Raji (cell line): ENCODE data around the gene DYRK2.
A peak's percentile ranks its signal among the peaks of the same experiment; 100 is the strongest.

Experiments
- POLR2A ChIP-seq: IDR thresholded peaks from 2 replicates; pipeline ENCODE4 v1.6.1; 2011; ENCODE audit warnings: low read depth, low read length, control low read depth; ENCODE audit not compliant: insufficient read depth

The DYRK2 gene

DNA sequence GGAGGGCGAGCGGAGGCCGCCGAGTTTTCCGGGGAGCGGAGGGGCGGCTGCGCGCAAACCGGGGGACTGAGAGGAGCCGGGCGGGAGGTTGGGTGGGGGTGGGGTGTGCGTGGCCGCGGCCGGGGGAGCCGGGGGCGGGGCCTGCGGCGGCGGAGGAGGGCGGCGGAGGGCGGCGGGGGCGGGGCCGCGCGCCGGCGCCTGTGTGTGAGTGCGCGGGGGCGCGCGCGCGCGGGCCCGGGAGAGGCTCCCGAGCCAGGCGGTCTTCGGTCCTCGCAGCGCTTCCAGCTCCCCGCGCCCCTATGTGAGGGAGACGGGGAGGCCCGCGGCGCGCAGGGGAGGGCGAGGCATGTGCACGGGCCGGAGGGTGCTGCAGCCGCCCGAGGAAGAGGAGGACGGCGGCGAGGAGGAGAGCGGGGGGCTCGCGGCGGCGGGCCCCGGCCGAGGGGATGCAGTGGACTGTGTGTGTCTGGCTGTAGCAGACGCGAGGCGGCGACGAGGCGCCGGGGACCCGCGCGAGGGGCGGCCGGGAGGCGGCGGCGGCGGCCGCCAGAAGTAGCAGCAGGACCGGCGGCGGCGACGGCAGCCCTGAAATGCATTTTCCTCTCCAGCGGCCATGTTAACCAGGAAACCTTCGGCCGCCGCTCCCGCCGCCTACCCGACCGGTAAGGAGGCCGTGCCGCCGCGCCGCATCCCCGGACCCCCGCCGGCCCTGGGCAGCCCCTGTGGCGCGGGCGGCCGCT is at the start of gene DYRK2:
Gene DYRK2, plus strand, starts transcription at position 225 of the 740 bp plus-strand sequence. Its CDS starts 389 bp downstream, at position 614.
- TF ChIP-seq POLR2A: peak; percentile 87

DNA sequence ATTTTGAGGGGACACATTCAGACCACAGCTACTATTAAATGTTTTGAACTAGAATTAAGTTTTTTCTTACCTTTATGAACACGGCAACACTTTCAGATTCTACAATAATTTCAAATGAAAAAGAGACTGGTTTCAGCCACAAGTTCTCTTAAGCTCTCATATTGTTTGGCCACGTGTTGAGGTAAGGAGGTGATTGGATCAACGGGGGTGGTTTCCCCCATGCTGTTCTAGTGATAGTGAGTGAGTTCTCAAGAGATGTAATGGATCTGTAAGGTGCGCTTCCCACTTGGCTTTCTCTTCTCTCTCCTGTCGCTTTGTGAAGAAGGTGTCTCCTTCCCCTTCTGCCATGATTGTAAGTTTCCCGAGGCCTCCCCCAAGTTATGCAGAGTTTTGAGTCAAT is 48.9 kb upstream of the DYRK2 start:
- TF ChIP-seq POLR2A: no peak

DNA sequence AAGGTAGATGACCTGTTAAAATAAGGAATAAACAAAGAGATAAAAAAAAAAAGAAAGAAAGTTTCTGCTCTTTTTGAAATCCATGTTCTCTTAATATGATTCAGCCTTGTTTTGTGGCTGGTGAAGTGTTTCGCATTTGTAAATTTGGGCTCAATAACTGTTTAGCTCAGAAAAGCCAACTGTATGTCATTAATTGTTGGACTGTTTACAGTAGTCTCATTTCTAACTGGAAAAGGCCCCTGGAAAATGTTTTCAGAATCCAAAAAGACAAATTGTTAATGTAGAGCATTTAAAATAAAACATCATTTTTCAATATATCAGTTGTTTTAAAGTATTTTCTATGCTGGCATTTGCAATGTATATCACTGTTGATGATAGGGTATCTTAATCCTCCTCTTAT is 47.4 kb upstream of the DYRK2 start:
- no peak for TF ChIP-seq POLR2A

DNA sequence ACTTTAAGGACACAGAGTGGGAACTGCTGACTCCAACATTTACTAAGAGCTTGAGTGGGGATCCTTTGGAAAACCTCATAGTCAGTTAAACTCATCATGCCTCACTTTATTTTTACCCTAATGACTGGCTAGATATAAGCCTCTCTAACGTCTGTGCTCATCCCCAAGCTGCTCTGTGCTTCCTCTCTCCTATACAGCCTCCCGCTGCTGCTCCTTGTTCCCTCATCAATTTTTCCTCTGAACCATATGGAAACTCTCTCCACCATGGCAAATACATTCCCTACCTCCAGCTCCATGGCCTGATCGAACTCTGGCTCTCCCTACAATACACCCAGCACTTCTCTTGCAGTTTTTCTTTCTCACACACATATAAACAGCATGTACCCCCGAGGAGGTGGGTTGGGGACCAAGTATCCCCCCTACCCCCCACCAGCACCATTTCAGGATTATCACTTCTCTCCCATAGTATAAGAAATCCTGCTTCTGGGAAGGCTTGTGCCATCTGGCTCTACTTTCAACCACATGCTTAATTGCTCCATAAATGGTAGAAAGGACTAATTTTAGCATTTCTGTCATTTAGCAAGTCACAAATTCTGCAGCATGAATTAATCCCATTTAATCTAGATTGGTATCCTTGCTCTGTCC is 39.2 kb upstream of the DYRK2 start:
- no peak for TF ChIP-seq POLR2A

DNA sequence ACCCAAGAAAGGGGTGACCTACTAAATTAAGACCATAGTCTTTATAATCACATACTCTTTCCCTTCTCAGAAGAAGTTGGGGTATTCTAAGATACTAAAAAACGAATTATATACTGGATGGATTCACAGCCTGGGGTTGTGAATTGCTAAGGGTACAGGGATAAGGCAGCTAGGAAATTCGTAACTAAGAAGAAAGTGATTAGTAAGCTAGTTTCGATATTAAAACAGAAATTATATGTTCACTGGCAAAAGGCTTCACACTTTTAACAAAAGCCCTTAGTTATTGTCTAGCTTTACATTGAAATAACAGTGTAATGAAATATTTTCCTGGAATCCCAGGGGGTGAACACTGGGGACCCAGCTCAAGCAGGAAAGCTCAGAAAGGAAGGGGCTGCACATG is 35.5 kb upstream of the DYRK2 start:
- TF ChIP-seq POLR2A: no peak

DNA sequence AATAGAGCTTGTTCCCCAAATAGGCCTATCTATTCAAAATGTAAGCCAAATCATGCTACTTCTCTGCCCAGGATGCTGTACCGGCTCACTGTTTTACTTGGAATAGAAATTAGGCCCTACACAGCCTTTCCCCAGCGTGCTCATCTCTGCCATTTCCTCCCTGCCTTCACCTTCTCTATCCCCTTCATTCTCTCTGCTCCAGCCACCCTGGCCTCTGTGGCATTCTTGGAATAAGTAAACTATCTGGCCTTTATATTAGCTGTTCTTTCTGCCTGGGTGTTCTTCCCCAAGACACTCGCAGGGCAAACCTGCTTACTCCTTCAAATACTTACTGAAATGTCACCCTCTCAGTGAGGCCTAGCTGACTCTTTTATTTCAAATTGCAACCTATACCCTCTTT is 30.9 kb upstream of the DYRK2 start:
- TF ChIP-seq POLR2A: no peak

DNA sequence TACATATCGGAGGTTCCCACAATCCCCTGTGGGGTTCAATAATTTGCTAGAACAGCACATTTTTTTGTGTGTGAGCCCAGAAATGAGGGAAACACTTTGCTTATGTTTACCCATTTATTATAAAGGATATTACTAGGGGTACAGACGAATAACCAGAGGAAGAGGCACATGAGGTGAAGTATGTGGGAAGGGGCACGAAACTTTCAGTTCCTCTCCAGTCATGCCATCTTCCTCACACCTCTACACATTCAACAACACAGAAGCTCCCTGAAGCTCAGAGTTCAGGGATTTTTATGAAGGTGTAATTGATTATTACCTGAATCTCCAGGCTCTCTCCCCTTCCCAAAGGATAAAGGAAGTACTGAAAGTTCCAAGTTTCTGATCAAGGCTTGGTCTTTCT is 30.2 kb upstream of the DYRK2 start:
- TF ChIP-seq POLR2A: no peak

DNA sequence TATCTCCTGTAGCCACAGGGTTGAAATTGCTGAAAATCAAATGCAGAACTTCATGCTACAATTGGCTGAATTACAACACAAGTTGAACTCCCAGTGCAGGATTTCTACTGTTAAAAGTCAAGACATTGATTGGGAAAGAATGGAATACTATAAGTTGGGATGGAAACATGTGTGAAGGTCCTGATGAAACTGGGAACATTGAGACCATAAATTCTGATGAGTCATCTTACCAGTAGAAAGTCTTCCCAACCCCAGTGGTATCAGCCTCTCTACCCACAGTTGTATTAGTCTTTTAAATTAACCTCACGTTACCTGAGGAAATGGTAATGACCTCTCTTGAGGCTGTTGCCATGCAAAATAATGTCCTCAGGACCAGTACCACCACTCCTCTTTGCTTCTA is 27.4 kb upstream of the DYRK2 start:
- TF ChIP-seq POLR2A: no peak

DNA sequence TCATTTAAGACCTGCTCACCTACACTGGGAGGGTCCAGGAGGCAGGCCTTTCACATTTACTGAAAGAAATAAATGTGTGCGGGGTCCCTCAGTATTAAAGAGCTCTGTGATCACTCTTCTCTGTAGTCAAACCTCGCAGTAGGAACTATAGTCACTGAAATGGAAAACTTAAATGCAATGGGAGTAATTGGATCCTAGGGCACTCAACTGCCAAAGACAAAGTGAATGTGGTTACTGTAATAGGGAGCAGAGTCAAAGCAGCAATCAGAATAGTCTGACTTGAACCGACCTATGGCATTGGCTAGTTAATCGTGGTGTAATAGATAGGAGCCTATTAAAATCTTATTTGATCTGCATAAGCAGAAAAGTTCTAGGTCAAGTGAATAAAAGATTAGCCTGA is 26.6 kb upstream of the DYRK2 start:
- no peak for TF ChIP-seq POLR2A

DNA sequence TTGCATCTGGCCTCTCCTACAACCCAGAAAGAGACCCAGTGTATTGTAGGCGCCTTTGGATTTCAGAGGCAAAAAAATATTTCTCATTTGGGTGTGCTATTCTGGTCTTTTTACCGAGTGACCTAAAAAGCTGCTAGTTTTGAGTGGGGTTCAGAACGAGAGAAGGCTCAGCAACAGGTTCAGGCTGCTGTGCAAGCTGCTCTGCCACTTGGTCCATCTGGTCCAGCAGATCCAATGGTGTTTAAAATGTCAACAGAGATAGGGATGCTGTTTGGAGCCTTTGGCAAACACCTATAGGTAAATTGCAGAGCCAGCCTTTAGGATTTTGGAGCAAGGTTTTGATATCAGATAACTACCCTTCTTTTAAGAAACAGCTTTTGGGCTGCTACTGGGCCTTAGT is 25.3 kb upstream of the DYRK2 start:
- TF ChIP-seq POLR2A: no peak

DNA sequence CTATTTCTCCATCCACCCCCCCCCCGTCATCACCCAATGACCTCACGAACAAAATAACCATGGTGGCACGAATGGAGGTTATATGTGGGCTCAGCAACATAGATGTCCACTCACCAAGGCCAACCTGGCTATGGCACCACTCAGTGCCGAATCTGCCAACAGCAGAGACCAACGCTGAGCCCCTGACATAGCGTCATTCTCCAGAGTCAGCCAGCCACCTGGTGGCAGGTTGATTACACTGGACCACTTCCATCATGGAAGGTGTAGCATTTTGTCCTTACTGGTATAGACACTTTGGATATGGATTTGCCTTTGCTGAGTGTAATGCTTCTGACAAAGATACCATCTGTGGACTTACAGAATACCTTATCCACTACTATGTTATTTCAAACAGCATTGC is 24.2 kb upstream of the DYRK2 start:
- TF ChIP-seq POLR2A: no peak

DNA sequence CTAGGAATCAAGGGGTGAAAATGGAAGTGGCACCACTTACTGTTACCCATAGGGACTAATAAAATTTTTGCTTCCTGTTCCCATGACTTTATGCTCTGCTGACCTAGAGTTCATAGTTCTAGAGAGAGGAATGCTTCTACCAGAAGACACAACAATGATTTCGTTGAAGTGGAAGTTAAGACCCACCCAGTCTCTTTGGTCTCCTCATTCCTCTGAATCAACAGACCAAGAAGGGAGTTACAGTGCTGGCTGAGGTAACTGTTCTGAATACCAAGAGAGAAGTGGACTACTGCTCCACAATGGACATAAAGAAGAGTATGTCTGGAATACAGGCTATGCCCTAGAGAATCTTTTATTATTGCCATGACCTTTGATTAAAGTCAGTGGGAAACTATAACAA is 23.5 kb upstream of the DYRK2 start:
- TF ChIP-seq POLR2A: no peak

DNA sequence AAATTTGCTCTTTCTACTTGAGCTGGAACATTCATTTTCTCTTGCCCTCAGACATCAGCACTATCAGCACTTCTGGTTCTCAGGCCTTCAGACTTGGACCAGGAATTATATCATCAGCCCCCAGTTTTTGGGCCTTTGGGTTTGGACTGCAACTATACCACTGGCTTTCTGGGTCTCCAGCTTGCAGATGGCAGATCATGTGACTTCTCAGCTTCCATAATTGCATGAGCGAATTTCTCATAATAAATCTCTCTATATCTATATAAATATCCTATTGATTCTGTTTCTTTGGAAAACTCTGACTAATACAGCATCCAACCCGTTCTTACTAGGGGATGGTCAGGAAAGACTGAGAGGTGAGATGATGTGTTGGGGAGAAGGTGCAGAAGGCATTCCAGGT is 22.4 kb upstream of the DYRK2 start:
- TF ChIP-seq POLR2A: no peak

DNA sequence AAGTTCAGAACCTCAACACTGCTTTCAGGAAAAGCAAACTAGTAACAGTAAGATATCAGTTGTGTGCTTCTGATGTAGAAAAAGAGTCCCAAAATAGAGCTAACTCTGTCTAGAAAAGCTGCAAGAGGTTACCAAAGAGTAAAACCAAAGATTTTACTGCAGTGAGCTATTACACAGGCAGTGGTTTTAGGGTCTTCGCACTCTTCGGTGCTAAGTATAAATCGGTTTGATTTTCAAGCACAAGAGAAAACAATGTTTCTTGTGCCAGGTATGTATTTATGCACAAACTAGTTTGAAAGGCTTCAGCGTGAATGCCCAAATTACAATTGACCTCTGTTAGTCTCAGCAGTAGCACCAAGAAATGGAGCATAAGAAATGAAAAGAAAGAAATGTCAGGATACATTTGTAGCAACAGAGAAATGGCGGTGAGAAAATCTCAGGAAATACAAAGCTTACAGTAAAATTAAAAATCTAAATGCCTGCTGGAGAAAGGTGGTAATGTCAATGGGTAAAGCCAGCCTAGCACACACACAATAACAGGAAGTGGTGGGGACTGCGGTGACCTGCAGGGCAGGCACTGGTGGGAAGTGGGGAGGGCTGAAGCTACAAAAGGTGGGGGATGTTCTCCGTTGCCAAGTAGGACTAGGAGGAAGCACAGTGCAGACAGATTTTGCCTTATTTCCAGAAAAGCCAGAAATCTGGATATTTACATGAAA is 18.0 kb upstream of the DYRK2 start:
- no peak for TF ChIP-seq POLR2A

DNA sequence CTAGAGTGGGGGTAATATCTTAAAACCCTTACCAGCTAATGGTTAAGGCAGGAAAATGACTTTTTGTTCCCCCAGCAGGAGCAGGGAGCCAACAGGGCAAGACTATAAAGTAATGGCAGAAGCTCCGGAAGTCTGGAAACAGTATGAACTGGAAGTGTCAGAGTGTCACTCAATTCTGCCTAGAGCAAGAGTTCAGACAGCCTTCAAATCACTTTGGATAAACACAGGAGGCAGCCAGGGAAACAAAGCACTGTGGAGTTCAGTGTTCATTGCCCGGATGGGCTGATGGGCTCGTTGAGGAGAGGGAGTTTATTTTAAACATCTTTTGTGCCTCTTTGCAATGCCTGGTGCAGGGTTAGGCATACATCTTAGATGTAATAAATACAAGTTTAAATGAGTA is 16.5 kb upstream of the DYRK2 start:
- TF ChIP-seq POLR2A: no peak

DNA sequence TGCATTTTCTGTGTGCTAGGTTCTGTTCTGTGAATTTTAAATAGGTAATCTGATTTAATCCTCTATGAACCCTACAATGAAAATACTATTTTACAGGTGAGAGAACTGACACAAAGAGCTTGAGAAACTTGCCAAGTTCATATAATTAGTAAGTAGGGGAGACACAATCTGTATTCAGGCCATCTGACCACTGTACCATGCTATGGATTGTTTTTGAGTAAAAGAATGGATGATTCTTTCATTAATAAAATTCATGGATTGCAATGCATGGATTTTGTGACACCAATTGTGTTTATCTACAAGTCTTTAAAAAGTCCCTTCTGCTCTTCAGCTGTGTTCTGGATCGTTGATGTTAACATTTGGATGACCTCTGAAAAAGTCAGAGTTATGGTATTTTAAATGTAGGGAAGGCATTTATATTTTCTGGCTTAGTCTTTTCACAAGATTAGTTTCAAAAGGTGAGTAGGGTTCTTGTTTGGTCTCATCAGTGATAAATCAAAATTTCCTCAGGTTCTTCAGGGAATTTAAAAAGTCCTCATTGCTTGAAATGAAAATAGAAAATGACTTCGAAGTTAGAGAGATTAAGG is 15.4 kb upstream of the DYRK2 start:
- no peak for TF ChIP-seq POLR2A

DNA sequence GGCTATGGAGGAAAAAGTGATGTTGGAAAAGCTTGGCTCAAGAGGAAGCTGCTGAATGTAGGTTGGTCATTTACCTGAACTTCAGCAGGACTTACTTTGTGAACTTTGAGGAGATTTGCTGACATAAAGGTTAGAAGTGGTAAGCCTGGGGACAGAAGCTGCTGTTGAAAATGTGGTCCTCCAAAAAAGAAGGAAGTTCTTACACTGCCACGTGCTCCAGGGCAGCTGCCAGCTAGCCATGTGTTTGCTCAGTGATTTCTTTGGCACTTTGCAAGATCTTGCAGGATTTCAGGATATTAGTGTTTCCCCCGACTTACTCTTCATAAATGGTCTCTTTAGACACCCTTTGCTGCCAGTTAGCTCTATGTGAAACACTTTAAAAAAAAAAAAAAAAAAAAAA is 14.8 kb upstream of the DYRK2 start:
- no peak for TF ChIP-seq POLR2A
